Endothelial cell of umbilical vein (primary cell): ENCODE data around the gene SH3BP2. TPM values are rescaled to one million over a fixed set of nuclear protein-coding genes. Genes with fewer than 3 reads are reported as not detected.

ENCODE experiments used
- BruUV-seq: library from RNA; stranded (reverse); fragments of 400-500 nt; replicated peaks from 2 replicates; lab custom pipeline; 2021; lab: Mats Ljungman, UMichigan
- CTCF ChIA-PET: fragments of 300-600, 350-600 bp; sonication (Branson Sonifier 250); formaldehyde crosslinking; loops from one replicate; lab custom pipeline; 2021; ENCODE audit warnings: antibody characterized with exemption, inconsistent platforms; lab: Charles Lee
- POLR2A ChIA-PET: fragments of 300-600, 350-600 bp; sonication (Branson Sonifier 250); formaldehyde crosslinking; loops from one replicate; lab custom pipeline; 2021; ENCODE audit warnings: antibody characterized with exemption, inconsistent platforms; lab: Charles Lee
- DNase-seq: peaks from one replicate; pipeline ENCODE4 v3.0.0-alpha.2; 2011; ENCODE audit warnings: low read depth, low spot score
- FAIRE-seq: peaks from 2 replicates; lab custom pipeline; 2011; peaks lifted over from hg19 to GRCh38; lab: Jason Lieb, UNC
- H2AFZ ChIP-seq: 2 replicates; pipeline ENCODE4 v1.6.0; 2012; ENCODE audit warnings: low read depth, low read length, control low read depth, inconsistent platforms
- H3K27ac ChIP-seq: 2 replicates; pipeline ENCODE4 v1.5.1; 2011; ENCODE audit warnings: low read depth, mild to moderate bottlenecking, control low read depth, low read length, moderate library complexity; ENCODE audit not compliant: insufficient read depth
- H3K27me3 ChIP-seq, 2 experiments: 2 replicates each; pipeline versions ENCODE4 v1.6.0 to v1.6.1; 2011; ENCODE audit warnings: low read length in 2 of 2, mixed read lengths in 1 of 2; ENCODE audit not compliant: control insufficient read depth in 2 of 2, insufficient read depth in 2 of 2
- H3K36me3 ChIP-seq, 2 experiments: 2 replicates in 1 of 2; 3 replicates in 1 of 2; pipeline ENCODE4 v1.5.1; 2011; ENCODE audit warnings: low read length in 2 of 2, mild to moderate bottlenecking in 1 of 2, moderate library complexity in 1 of 2; ENCODE audit not compliant: control insufficient read depth in 2 of 2, insufficient read depth in 2 of 2; ENCODE audit errors: extremely low read depth in 1 of 2
- H3K4me1 ChIP-seq: 3 replicates; pipeline ENCODE4 v1.5.1; 2011; ENCODE audit warnings: mild to moderate bottlenecking, low read length; ENCODE audit not compliant: control insufficient read depth, insufficient read depth; ENCODE audit errors: extremely low read depth
- H3K4me2 ChIP-seq: 2 replicates; pipeline ENCODE4 v1.6.1; 2011; ENCODE audit warnings: low read length, control low read depth, mixed read lengths; ENCODE audit not compliant: insufficient read depth
- H3K4me3 ChIP-seq, 3 experiments: fragments of 200-600 bp in 1 of 3; sonication (generic), shearing (Covaris generic) in 1 of 3; replicated peaks in 1 of 3; 2 replicates each; pipeline ENCODE4 v1.5.1; 2011 to 2016; ENCODE audit warnings: control low read depth in 3 of 3, low read length in 3 of 3, mild to moderate bottlenecking in 2 of 3, inconsistent platforms in 1 of 3, low read depth in 1 of 3, moderate library complexity in 1 of 3; ENCODE audit not compliant: insufficient read depth in 1 of 3
- H3K79me2 ChIP-seq: 2 replicates; pipeline ENCODE4 v1.6.0; 2012; ENCODE audit warnings: low read length, inconsistent platforms; ENCODE audit not compliant: control insufficient read depth, insufficient read depth
- H3K9ac ChIP-seq: replicated peaks from 2 replicates; pipeline ENCODE3; 2011; ENCODE audit warnings: low read length, control low read depth; ENCODE audit not compliant: insufficient read depth; ENCODE audit errors: extremely low read depth
- H3K9me1 ChIP-seq: replicated peaks from 3 replicates; pipeline ENCODE4 v1.6.0; 2011; ENCODE audit warnings: mild to moderate bottlenecking, low read length; ENCODE audit not compliant: control insufficient read depth, insufficient read depth; ENCODE audit errors: extremely low read depth
- H3K9me3 ChIP-seq: replicated peaks from 2 replicates; pipeline ENCODE4 v1.5.1; 2012; ENCODE audit warnings: low read length, inconsistent platforms; ENCODE audit not compliant: control insufficient read depth, insufficient read depth
- H4K20me1 ChIP-seq: replicated peaks from 2 replicates; pipeline ENCODE3; 2011; ENCODE audit warnings: mild to moderate bottlenecking, low read length; ENCODE audit not compliant: control insufficient read depth, insufficient read depth; ENCODE audit errors: extremely low read depth
- CTCF ChIP-seq, 2 donors: IDR thresholded peaks; 1 replicate in 1 of 2; 2 replicates in 1 of 2; pipeline ENCODE4 v1.5.1; 2011; ENCODE audit warnings: low read length in 2 of 2, mild to moderate bottlenecking in 2 of 2, moderate library complexity in 2 of 2, control low read depth in 1 of 2, inconsistent platforms in 1 of 2, low read depth in 1 of 2; ENCODE audit not compliant: insufficient read depth in 1 of 2; ENCODE audit errors: extremely low read depth in 1 of 2
- FOS ChIP-seq: IDR thresholded peaks from 2 replicates; pipeline ENCODE4 v1.6.1; 2011; ENCODE audit warnings: mild to moderate bottlenecking, low read length, moderate library complexity, borderline replicate concordance; ENCODE audit not compliant: insufficient read depth
- MAX ChIP-seq: IDR thresholded peaks from 2 replicates; pipeline ENCODE4 v1.6.1; 2011; ENCODE audit not compliant: insufficient read depth, insufficient read length
- POLR2A ChIP-seq: IDR thresholded peaks from 2 replicates; pipeline ENCODE4 v1.6.1; 2012; ENCODE audit warnings: low read depth, mild to moderate bottlenecking, control low read depth, low read length
- dilution Hi-C: fragments of 300-500 bp; cut with MboI; formaldehyde crosslinking; loops from one replicate; pipeline ENCODE4 v1.15.0; 2019; ENCODE audit warnings: low sequenced_read_pairs; ENCODE audit not compliant: extremely low pct_ligation_motif_present
- intact Hi-C: fragments of 100-400 bp; cut with micrococcal nuclease; formaldehyde crosslinking; loops from one replicate; pipeline ENCODE4 v1.10.0; 2022
- polyA plus RNA-seq, 4 experiments: library from polyadenylated mRNA; depleted of rRNA in 3 of 4; stranded (reverse) in 3 of 4; unstranded in 1 of 4; fragments of >200 nt; gene quantifications; 2 replicates each; pipeline versions ENCODE4 v1.2.1 to v1.2.3, GENCODE V29; 2011 to 2012; ENCODE audit warnings: missing spikeins in 1 of 4
- total RNA-seq: library from RNA; stranded (reverse); gene quantifications from 2 replicates; pipeline ENCODE4 v1.2.3, GENCODE V29; 2021

SH3BP2 gene
- total and polyA plus RNA-seq, 2 donors (not counting 3 experiments of a cell fraction or from before 2014, with no cell fraction given): 69.2 to 73.9 TPM

DNA sequence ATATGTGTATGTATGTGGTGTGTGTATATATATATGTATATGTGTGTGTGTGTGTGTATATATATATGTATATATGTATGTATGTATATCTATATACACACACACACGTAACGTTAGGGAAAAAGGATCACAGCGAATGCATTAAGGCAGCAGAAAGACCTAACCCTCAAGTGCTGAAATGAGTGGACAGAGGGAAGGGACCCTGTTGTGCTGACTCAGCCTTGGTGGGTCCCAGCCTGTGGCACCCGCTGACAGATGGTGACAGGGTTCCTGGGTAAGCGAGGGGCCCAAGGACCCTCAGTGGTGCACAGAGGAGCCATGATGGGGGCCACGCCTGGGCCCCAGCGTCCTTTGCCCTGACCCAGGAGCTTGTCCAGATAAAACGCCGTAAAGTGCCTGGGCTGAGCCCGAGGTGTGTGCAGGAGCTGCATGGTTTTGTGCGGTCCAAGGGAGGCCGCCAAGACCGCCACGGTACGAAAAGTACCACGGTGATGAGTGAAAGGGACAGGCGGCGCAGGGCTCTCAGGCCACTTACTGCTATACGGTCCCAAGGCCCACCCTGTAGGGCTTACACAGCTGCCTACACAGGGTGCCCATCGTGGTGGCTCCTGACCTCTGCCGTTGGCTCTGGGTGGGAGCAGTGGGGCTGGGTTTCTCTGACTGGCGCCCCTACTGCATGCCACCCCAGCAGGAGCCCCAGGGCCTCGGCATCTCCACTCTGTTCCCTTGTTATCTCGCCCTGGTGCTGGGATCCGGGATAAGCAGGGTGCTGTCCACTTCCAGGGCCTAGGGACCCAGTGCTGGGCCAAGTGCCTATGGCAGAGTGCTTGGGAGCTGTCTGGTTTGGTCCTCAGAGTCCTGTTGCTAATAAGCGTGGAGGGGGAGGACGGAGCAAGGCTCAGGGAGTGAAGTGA is 10.0 kb downstream of the SH3BP2 start:
- no peak overlapping the region for H3K4me2 ChIP-seq
- FAIRE-seq: no peak
- POLR2A ChIA-PET: no interaction called here
- TF ChIP-seq POLR2A: no peak
- no peak for TF ChIP-seq CTCF (IDR thresholded peaks at IDR 0.05; ENCODE audit: extremely low read depth in 1 of 2, insufficient read depth in 1 of 2, low read depth in 1 of 2, low read length in 2 of 2)
- no peak for TF ChIP-seq FOS
- TF ChIP-seq MAX: no peak
- no peak overlapping the region for H2AFZ ChIP-seq
- no peaks in the 10 kb centered on the region for H3K36me3 ChIP-seq
- BruUV-seq: no TSS peak
- dilution Hi-C loops (no loop called here), intact Hi-C loops (no loop called here)
- no peaks in the 10 kb centered on the region for H4K20me1 ChIP-seq
- DNase-seq: no peak
- H3K27me3 ChIP-seq: no peaks in the 10 kb centered on the region
- peaks cover 55% of the 10 kb centered on the region for H3K4me1 ChIP-seq
- CTCF ChIA-PET: no interaction called here
- peaks cover 34% of the 10 kb centered on the region for H3K79me2 ChIP-seq
- no peaks in the 10 kb centered on the region for H3K9me3 ChIP-seq
- H3K9me1 ChIP-seq: no peaks in the 10 kb centered on the region
- no peak overlapping the region for H3K4me3 ChIP-seq
- no peak overlapping the region for H3K27ac ChIP-seq
- no peak overlapping the region for H3K9ac ChIP-seq
